SKM-1 (cell line): ENCODE results near the gene SNX30.

ENCODE experiments used
- DNase-seq: peaks from one replicate; lab custom pipeline; 2025; ENCODE audit not compliant: unreplicated experiment; lab: John Stamatoyannopoulos, UW

Gene SNX30

GRCh38 chr9:112782218-112782617 is 31.7 kb downstream of the SNX30 start:
- no peak for DNase-seq

GRCh38 chr9:112783551-112783954 is 33.0 kb downstream of the SNX30 start:
- no peak for DNase-seq

- no peak for DNase-seq
These were observed 33.6 kb downstream of the SNX30 start for GRCh38 chr9:112784020-112784785.

DNA sequence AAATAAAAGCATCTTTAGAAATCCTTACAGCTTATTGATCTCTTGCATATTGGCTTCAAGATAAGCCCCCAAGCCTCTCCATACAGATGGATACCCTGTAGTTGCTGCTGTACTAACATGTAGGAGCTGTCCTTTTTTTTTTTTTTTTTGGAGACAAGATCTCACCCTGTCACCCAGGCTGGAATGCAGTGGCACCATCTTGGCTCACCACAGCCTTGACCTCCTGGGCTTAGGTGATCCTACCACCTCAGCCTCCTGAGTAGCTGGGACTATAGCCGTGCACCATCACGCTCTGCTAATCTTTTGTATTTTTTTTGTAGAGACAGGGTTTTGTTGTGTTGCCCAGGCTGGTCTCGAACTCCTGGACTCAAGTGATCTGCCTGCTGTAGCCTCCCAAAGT is 35.4 kb downstream of the SNX30 start:
- no peak for DNase-seq

GRCh38 chr9:112786829-112787520 is 36.4 kb downstream of the SNX30 start:
- DNase-seq, result no peak

DNA sequence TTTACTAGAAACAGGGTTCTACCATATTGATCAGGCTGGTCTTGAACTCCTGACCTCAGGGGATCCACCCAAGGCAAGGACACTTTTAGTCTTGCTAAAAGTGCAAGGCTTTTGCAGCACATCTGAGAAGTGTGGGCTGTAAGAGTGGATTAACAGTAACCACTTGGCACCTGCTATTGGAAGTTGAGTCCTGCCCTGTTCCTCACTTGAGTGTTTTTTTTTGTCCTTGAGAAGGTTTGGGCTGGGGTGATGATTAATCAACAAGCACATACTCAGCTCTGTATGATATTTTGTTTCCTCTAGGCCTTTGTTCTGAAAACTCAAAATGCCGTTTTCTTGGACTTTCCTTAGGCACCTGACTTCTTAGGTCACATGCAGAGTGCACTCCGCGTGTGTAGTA is 37.4 kb downstream of the SNX30 start:
- no peak for DNase-seq

DNA sequence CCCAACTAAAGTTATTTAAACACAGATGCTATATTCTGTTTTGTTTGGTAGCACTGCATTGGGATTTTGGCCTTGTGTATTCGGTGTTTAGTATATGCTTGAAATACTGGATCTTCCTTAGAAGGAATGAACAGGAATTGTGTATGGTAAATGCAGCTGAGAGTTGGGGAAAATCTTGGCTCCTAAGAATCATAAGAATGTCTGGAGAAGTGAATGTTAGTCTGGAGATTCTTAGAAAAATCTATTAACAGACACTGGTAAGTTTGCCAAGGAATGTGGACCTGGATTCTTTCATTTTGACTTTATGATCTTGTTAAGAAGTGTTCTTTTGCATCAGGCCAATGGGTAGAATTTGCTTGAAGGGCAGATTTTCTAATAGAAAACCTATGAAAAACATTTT is 38.9 kb downstream of the SNX30 start:
- no peak for DNase-seq

DNA sequence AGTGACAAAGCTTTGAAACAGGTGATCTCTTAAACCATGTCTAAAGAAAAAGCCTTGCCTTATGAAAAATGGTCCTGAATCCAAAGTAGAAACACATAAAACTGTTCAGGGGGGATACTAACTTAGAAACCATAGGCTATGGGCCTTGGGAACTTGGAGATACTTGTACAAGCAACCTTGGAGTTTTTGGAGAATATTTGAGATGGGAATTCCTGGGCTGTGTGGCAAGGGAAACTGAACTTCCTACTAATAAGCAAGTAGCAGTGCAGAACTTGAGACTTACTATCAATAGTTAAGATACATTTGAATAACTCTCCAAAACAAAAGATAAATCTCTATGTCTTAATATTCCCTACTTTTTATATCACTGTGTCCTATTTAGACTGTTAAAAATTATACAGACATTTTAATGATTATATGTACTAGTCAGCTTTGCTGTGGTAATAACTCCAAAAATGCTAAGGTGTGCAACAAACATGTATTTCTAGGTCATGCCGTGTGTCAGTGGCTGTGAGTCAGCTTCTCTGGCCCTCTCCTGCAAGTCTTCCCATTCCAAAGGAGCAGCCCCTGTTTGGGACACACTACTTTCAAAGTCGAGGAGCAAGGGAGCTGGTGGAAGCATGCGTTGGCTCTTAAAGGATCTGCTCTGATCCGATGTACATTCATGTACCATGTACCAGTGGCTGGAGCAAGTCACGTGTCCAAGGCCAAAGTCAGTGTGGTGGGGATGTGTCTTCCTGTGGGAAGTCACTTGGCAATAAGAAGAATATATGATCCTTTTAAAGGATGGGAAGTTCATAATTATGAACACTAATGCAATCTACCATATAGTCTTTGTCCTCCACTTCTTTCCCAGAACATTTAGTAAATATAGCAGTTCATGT is 39.6 kb downstream of the SNX30 start:
- DNase-seq, result no peak

DNA sequence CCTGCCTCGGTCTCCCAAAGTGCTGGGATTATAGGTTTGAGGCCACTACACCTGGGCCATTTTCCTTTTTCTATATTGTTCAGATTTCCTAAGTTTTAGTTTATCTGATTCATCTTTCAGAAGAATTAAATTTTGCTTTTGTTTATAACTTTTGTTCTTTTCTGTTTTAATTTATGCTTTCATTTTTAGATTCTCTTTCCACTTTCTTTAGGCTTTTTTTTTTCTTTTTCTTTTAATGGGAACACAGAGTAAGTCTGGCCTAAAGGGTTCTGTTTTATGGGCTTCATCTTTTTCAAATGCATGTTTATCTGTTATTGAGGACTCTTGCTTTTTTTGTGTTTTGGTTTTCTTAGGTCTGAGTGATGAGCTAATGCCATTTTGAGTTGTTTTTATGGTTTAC is 42.1 kb downstream of the SNX30 start:
- DNase-seq, result no peak

- DNase-seq, result no peak
These were observed 42.8 kb downstream of the SNX30 start for GRCh38 chr9:112793213-112793810.

DNA sequence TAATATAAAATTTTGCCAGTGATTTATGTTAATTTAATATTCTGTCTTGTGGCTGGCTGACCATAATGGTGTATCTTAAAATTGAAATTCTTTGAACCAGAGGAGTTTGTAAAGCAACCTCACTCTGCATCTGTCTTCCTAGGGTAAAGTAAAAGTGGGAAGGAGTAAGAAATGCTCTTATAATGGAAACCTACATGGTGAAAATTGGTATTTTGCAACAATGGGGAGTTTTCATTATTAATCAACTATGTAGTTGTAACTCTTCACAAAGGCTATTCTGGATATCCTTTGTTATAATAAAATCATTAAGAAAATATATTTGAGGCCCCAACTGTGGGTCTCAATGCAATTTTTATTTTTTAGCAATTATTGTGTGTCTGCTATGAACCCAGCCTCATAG is 44.2 kb downstream of the SNX30 start:
- DNase-seq, result no peak

DNA sequence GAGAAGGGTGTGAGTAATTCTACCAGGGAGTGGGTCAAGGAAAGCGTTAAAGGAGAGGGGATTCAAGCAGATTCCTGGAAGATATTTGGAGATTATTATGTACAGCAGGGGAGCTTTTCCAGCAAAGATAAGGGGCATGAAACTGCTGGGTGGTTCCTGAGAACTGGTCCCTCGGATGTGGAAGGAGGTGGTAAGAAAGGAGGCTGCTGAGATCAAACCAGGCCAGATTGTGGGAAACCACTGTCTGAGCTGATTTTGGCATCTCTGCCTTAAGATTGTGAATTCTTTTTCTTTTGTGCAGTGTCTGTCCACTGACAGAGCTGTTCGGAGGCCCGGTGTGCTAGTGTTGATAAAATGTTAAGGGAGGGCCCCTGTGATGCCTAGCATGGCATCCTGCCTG is 45.4 kb downstream of the SNX30 start:
- no peak for DNase-seq

GRCh38 chr9:112796485-112796884 is 45.9 kb downstream of the SNX30 start:
- no peak for DNase-seq

DNA sequence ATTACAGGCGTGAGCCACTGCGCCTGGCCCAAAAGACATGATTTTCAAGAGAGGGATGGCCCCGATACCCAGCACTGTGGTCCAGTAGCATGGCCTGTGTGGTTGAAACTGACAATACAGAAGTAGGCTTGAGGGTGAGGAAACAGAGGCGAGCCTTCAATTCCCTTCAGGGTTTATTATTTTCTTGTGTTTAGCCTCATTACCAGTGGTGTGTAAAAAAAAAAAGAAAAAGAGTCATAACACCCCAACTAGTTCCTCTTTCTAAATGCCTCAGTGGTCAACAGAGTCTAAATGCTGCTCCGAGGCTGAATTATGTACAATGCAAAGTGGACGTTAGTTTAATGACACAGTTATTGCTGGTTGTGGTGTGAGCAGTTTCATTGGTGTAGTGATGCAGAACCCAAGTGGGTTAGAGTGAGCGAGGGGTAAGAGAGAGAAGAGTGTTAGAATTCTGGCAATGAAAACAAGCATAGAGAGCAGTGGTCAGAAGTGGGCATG is 58.8 kb downstream of the SNX30 start:
- no peak for DNase-seq

DNA sequence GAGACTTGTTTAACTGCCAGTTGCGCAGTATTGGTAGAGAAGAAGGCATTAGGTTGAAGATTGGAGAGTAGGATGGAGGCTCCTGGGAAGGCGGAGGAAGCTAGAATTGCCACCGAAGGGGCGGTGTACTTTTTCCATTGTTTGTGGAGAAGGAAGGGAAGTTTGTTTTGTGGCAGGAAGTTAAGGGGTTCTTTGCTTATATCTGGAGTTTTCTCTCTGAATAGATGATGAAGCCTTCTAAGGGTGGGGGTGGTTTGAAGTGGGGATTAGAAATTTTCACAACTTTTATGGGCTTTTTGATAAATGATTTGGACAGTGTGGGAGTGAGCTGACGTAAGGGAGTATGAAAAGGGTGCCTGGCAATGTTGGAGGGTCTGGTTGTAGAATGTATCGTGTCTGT is 59.3 kb downstream of the SNX30 start:
- DNase-seq, result no peak

- no peak for DNase-seq
These were observed 60.3 kb downstream of the SNX30 start for GRCh38 chr9:112810696-112811490.

- DNase-seq, result no peak
These were observed 61.0 kb downstream of the SNX30 start for GRCh38 chr9:112811518-112811917.

DNA sequence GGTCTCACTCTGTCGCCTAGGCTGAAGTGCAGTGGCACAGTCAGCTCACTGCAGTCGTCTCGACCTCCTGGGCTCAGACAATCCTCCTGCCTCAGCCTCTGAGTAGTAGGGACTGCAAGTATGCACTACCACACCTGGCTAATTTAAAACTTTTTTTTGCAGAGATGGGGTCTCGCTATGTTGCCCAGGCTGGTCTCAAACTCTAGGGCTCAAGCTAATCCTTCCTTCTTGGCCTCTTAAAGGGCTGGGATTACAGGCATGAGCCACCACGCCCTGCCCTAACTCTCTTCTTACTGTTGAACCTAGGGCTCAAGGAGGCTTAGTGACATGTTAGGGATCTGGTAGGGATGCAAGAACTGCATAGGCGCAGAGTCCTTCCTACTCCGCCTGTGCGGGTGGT is 65.3 kb downstream of the SNX30 start:
- no peak for DNase-seq

DNA sequence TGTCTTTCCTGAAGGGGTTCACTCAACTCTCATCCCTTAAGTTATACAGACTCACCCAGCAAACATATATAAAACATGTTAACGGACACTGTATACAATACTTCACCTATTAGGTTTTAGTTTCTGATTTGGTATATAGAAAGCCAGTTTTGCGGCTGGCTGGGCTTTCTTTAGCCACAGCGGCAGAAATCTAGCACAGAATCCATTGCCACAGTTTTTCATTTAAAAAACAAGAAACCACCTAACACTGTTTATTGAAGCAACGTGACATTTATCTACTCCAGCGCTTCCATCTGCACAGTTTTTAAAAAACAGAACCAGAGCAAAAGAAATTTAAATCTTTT is 67.3 kb downstream of the SNX30 start:
- no peak for DNase-seq
